Body of pancreas (tissue), 4 donors: ENCODE results near the gene ADGRE3.

Experiments
- POLR2A ChIP-seq, 3 donors: fragments of 450-650 bp; IDR thresholded peaks; one replicate each; pipeline ENCODE4 v1.6.1; 2016; ENCODE audit warnings: antibody characterized with exemption in 3 of 3, mild to moderate bottlenecking in 2 of 3
- TF ChIP-seq, protein P1 (sequence below), 7 experiments: fragments of 450-650 bp in 4 of 7; fragments of 200-600 bp in 3 of 7; sonication (generic) in 3 of 7; IDR thresholded peaks; one replicate each; pipeline ENCODE4 v1.5.1; 2016 to 2019; ENCODE audit warnings: antibody characterized with exemption in 7 of 7

DNA sequence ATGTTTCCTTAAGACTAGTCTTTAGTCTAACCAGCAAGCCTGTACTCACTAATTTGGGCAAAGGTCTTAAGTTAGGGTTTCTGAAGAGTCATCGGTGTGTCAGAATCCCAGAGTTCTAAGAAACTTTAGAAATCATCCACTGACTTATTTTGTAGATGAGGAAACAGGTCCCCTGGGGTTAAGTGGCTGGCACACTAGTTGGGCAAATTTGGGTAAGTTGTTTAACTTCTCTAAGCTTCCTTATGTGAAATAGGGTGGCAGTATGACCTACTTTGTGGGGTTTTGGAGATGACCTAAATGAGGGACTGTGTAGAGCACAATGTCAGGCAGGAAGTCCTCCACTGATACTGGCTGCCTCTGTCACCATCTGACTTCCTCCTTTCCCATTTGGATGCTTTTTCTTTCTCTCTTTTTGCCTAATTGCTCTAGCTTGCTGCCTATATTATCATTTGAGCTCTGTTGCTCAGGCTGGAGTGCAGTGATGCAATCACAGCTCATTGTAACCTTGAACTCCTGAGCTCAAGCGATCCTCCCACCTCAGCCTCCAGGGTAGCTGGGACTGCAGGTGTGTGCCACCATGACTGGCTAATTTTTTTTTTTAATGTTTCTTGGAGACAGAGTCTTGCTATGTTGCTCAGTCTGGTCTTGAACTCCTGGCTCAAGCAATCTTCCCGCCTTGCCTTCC is 2.3 kb downstream of the ADGRE3 start:
- no peak for TF ChIP-seq POLR2A (IDR thresholded peaks at IDR 0.05)
- TF ChIP-seq, protein P1, sequence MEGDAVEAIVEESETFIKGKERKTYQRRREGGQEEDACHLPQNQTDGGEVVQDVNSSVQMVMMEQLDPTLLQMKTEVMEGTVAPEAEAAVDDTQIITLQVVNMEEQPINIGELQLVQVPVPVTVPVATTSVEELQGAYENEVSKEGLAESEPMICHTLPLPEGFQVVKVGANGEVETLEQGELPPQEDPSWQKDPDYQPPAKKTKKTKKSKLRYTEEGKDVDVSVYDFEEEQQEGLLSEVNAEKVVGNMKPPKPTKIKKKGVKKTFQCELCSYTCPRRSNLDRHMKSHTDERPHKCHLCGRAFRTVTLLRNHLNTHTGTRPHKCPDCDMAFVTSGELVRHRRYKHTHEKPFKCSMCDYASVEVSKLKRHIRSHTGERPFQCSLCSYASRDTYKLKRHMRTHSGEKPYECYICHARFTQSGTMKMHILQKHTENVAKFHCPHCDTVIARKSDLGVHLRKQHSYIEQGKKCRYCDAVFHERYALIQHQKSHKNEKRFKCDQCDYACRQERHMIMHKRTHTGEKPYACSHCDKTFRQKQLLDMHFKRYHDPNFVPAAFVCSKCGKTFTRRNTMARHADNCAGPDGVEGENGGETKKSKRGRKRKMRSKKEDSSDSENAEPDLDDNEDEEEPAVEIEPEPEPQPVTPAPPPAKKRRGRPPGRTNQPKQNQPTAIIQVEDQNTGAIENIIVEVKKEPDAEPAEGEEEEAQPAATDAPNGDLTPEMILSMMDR (IDR thresholded peaks at IDR 0.05), result no peak
